Measurements from ENCODE around the gene SND1. TPM values are rescaled to one million over a fixed set of nuclear protein-coding genes. Genes with fewer than 3 reads are reported as not detected.

The SND1 gene
- total and polyA plus RNA-seq, 2 of the 4 experiments (the other 2 are of a cell fraction), result 154 to 294 TPM

GRCh38 chr7:127751062-127751461, 99.1 kb downstream of the SND1 start:
- H3K9me3 ChIP-seq (ENCODE audit: control insufficient read depth, insufficient read depth, low read length), result no peaks in the 10 kb centered on the region
- H3K27ac ChIP-seq (ENCODE audit: insufficient read depth, low read length), result no peak overlapping the region
- BruUV-seq (replicated peaks), result no TSS peak
- no peak overlapping the region for H3K23ac ChIP-seq (ENCODE audit: low read depth, low read length)
- H3K4me2 ChIP-seq (ENCODE audit: low read depth, low read length), result no peak overlapping the region; the same call in 1 of the 2 replicates
- intact Hi-C loops (cut with micrococcal nuclease) (no loop called here), in situ Hi-C loops (cut with MboI; ENCODE audit: low sequenced_read_pairs) (no loop called here), dilution Hi-C loops (cut with HindIII; ENCODE audit: low sequenced_read_pairs, unreplicated experiment) (no loop called here)
- CTCF ChIA-PET, result interaction anchor here (0.6 to 1.3 kb wide), 2 partner anchors 43 to 152 kb away, joined by 3 read pairs; no protein-coding TSS in a partner anchor
- no peak overlapping the region for H4K91ac ChIP-seq (ENCODE audit: insufficient read depth, low read depth, low read length)
- no peak overlapping the region for H3K56ac ChIP-seq (ENCODE audit: extremely low read depth, insufficient read depth, low read length)
- no peak overlapping the region for H3K4me3 ChIP-seq (ENCODE audit: insufficient read depth, low read depth, low read length)
- H3K27me3 ChIP-seq (ENCODE audit: control insufficient read depth, insufficient read depth, low read length), result no peaks in the 10 kb centered on the region
- no peak overlapping the region for H2BK20ac ChIP-seq (ENCODE audit: low read depth, low read length)
- no peak for TF ChIP-seq USF2 (IDR thresholded peaks at IDR 0.05; ENCODE audit: low read depth, low read length)
- TF ChIP-seq NFE2L2 (IDR thresholded peaks at IDR 0.05; ENCODE audit: low read depth, low read length), result no peak
- TF ChIP-seq RAD21 (IDR thresholded peaks at IDR 0.05; ENCODE audit: low read length), result no peak
- TF ChIP-seq MAFK (IDR thresholded peaks at IDR 0.05; ENCODE audit: low read depth, low read length), result no peak
- no peak for TF ChIP-seq MXI1 (IDR thresholded peaks at IDR 0.05; ENCODE audit: borderline replicate concordance, low read depth, low read length)
- no peak for TF ChIP-seq RFX5 (IDR thresholded peaks at IDR 0.05; ENCODE audit: low read depth, low read length)
- H3K14ac ChIP-seq (replicated peaks; ENCODE audit: low read depth, low read length), result no peak overlapping the region
- no peak overlapping the region for H3K4ac ChIP-seq (ENCODE audit: low read depth, low read length)
- H2AK9ac ChIP-seq (replicated peaks; ENCODE audit: low read depth, low read length, poor library complexity), result no peak overlapping the region
- H3K9ac ChIP-seq (ENCODE audit: low read depth, low read length), result no peak overlapping the region
- H2BK5ac ChIP-seq (ENCODE audit: low read depth, low read length, poor library complexity, severe bottlenecking), result no peak overlapping the region
- peaks cover 58 to 91% of the 10 kb centered on the region in 2 experiments for H3K79me1 ChIP-seq (ENCODE audit: low read depth in 1 of 2, low read length in 2 of 2)
- H3K9me1 ChIP-seq (ENCODE audit: insufficient read depth, low read length), result peaks cover 22% of the 10 kb centered on the region
- H4K8ac ChIP-seq (ENCODE audit: low read depth in 2 of 2, low read length in 2 of 2), result no peak overlapping the region
- H3K18ac ChIP-seq (ENCODE audit: low read depth, low read length), result no peak overlapping the region
- POLR2A ChIA-PET (ENCODE audit: unreplicated experiment), result no interaction called here
- DNase-seq (peak; percentile 89), ATAC-seq (ENCODE audit: low read depth) (peak; percentile 78)
- 60% methylated on average over 1 of the region's 4 CpGs; no CpG with 5 or more reads in 1 of the 2 experiments for WGBS, 2 experiments (ENCODE audit: extremely low coverage in 2 of 2, insufficient read length in 1 of 2)
- no peak overlapping the region for H2AFZ ChIP-seq (replicated peaks; ENCODE audit: low read length, poor library complexity)
- peaks cover 8% of the 10 kb centered on the region for H3K4me1 ChIP-seq (ENCODE audit: control insufficient read depth, insufficient read depth, low read length)
- no peak overlapping the region for H4K5ac ChIP-seq (ENCODE audit: low read depth, low read length)
- H2AK5ac ChIP-seq (ENCODE audit: low read depth, low read length), result no peak overlapping the region
- no peak overlapping the region for H2BK15ac ChIP-seq (ENCODE audit: low read depth, low read length)
- H4K20me1 ChIP-seq (ENCODE audit: insufficient read depth, low read length), result peaks cover 83% of the 10 kb centered on the region
- H3K36me3 ChIP-seq (ENCODE audit: control insufficient read depth, insufficient read depth, low read length), result peaks cover 5% of the 10 kb centered on the region
- H2BK120ac ChIP-seq (ENCODE audit: low read depth, low read length), result no peak overlapping the region
